K562 (cell line): Measurements from ENCODE around the gene CTPS1. TPM values are rescaled to one million over a fixed set of nuclear protein-coding genes. Genes with fewer than 3 reads are reported as not detected.

Source experiments
- CBFA2T3 ChIP-seq: fragments of 450-650 bp; IDR thresholded peaks from 2 replicates; pipeline ENCODE4 v1.6.1; 2017
- CREBBP ChIP-seq: IDR thresholded peaks from one replicate; pipeline ENCODE4 v1.6.1; 2012; ENCODE audit warnings: low read depth, mild to moderate bottlenecking, control low read depth, inconsistent platforms, low read length
- CSDE1 ChIP-seq, 2 experiments: fragments of 450-650 bp; IDR thresholded peaks; 2 replicates each; pipeline ENCODE4 v1.6.1; 2016; ENCODE audit warnings: mild to moderate bottlenecking in 1 of 2
- ELF2 ChIP-seq: fragments of 250-450 bp; sonication (Bioruptor Pico); IDR thresholded peaks from 2 replicates; pipeline ENCODE4 v1.5.0; 2021; ENCODE audit warnings: mild to moderate bottlenecking
- EP400 ChIP-seq: fragments of 450-650 bp; IDR thresholded peaks from 2 replicates; pipeline ENCODE4 v1.6.1; 2017; ENCODE audit warnings: antibody characterized with exemption, mild to moderate bottlenecking, moderate library complexity
- GABPA ChIP-seq: fragments of 200-800 bp; sonication (Bioruptor generic); conservative IDR thresholded peaks from 2 replicates; pipeline ENCODE4 v1.6.1; 2016; ENCODE audit warnings: low read depth, missing genetic modification characterization, missing compliant biosample characterization
- ILK ChIP-seq: fragments of 450-650 bp; IDR thresholded peaks from 2 replicates; pipeline ENCODE4 v1.6.1; 2016; ENCODE audit warnings: missing genetic modification characterization, low read depth, mild to moderate bottlenecking, missing compliant biosample characterization, moderate library complexity, borderline replicate concordance
- NR1H2 ChIP-seq: sonication (generic); formaldehyde crosslinking; IDR thresholded peaks from 2 replicates; pipeline ENCODE4 v1.4.0; 2020; ENCODE audit warnings: mild to moderate bottlenecking, missing genetic modification reagents
- POLR2AphosphoS2 ChIP-seq: IDR thresholded peaks from 2 replicates; pipeline ENCODE4 v1.6.1; 2012; ENCODE audit warnings: low read length, improper control_type of control experiment
- POLR2B ChIP-seq: fragments of 450-650 bp; IDR thresholded peaks from 2 replicates; pipeline ENCODE4 v1.6.1; 2018; ENCODE audit warnings: low read depth; ENCODE audit not compliant: partially characterized antibody
- RBBP5 ChIP-seq: fragments of 200-600 bp; sonication (generic); IDR thresholded peaks from 2 replicates; pipeline ENCODE4 v1.6.1; 2012; ENCODE audit warnings: borderline replicate concordance, mild to moderate bottlenecking, low read length, control low read depth, inconsistent platforms; ENCODE audit not compliant: insufficient read depth, poor library complexity, severe bottlenecking
- SAFB ChIP-seq: fragments of 200-400 bp; formaldehyde crosslinking; IDR thresholded peaks from 2 replicates; pipeline ENCODE4 v1.6.1; 2017; ENCODE audit warnings: low read depth, low read length, borderline replicate concordance
- TCF3 ChIP-seq: sonication (generic); formaldehyde crosslinking; IDR thresholded peaks from 2 replicates; pipeline ENCODE4 v1.4.0; 2020; ENCODE audit warnings: mild to moderate bottlenecking, missing genetic modification reagents
- YY1 ChIP-seq, 3 experiments: IDR thresholded peaks; 2 replicates each; pipeline ENCODE4 v1.6.1; 2011; ENCODE audit warnings: low read length in 2 of 3, mild to moderate bottlenecking in 2 of 3, moderate library complexity in 2 of 3, borderline replicate concordance in 1 of 3, control low read depth in 1 of 3, low read depth in 1 of 3; ENCODE audit not compliant: insufficient read depth in 3 of 3, insufficient replicate concordance in 2 of 3, control insufficient read depth in 1 of 3, insufficient read length in 1 of 3; ENCODE audit errors: extremely low read depth in 1 of 3
- ZFP91 ChIP-seq: sonication (generic); formaldehyde crosslinking; IDR thresholded peaks from 2 replicates; pipeline ENCODE4 v1.8.0; 2022; ENCODE audit warnings: mild to moderate bottlenecking, missing genetic modification reagents
- ZNF23 ChIP-seq: fragments of 250-450 bp; sonication (Bioruptor Pico); IDR thresholded peaks from 2 replicates; pipeline ENCODE4 v1.4.0; 2020; ENCODE audit warnings: mild to moderate bottlenecking
- ZNF511 ChIP-seq: sonication (generic); formaldehyde crosslinking; IDR thresholded peaks from 2 replicates; pipeline ENCODE4 v1.8.0; 2022; ENCODE audit warnings: mild to moderate bottlenecking, missing genetic modification reagents
- ZNF592 ChIP-seq: fragments of 450-650 bp; IDR thresholded peaks from 2 replicates; pipeline ENCODE4 v1.6.1; 2017; ENCODE audit warnings: antibody characterized with exemption, mild to moderate bottlenecking
- polyA plus RNA-seq, 8 experiments: library from polyadenylated mRNA; depleted of rRNA in 4 of 8; stranded (reverse) in 5 of 8; unstranded in 3 of 8; fragments of >200 nt; fragmentation: Nextera tagmentation in 2 of 8; fragmentation: Illumina TruSeq in 1 of 8; extraction: Ambion mirVana in 2 of 8; extraction: Trizol in 1 of 8; gene quantifications; 2 replicates each; pipeline versions ENCODE4 v1.2.1 to v1.2.3, GENCODE V29; 2011 to 2014; ENCODE audit warnings: inconsistent platforms in 1 of 8, missing spikeins in 1 of 8
- total RNA-seq, 7 experiments: library from RNA; depleted of rRNA in 6 of 7; stranded (reverse); fragments of >200 nt in 6 of 7; fragmentation: Illumina TruSeq in 2 of 7; extraction: Trizol in 2 of 7; gene quantifications; 2 replicates each; pipeline versions ENCODE4 v1.2.1 to v1.2.3, GENCODE V29; 2011 to 2021; ENCODE audit warnings: low replicate concordance in 1 of 7

CTPS1 gene
- total and polyA plus RNA-seq, 9 of the 15 experiments (the other 6 are each of a cell fraction or from before 2014, with no cell fraction given) = 44.4 to 164 (median 87.7) TPM

GRCh38 chr1:40980453-40981121 is 1.1 kb downstream of the CTPS1 start (continued):
- TF ChIP-seq ZFP91 (no peak), RBBP5 (peak; percentile 6), YY1 (IDR thresholded peaks at IDR 0.05; ENCODE audit: borderline replicate concordance in 1 of 3, control insufficient read depth in 1 of 3, extremely low read depth in 1 of 3, insufficient read depth in 3 of 3, insufficient read length in 1 of 3, insufficient replicate concordance in 2 of 3, low read depth in 1 of 3, low read length in 2 of 3) (peak in 1 of 3 experiments; percentile 28), POLR2AphosphoS2 (no peak), CREBBP (no peak), TCF3 (CRISPR knock-in tag) (0 out of 2 replicates have a peak, but pooled peaks have one; percentile 9), NR1H2 (CRISPR knock-in tag) (0 out of 2 replicates have a peak, but pooled peaks have one; percentile 70), ELF2 (CRISPR knock-in tag) (no peak), EP400 (no peak), SAFB (no peak), GABPA (tag) (0 out of 2 replicates have a peak, but pooled peaks have one; percentile 28), ZNF592 (no peak), POLR2B (peak; percentile 53), CSDE1 (IDR thresholded peaks at IDR 0.05) (no peak), CBFA2T3 (0 out of 2 replicates have a peak, but pooled peaks have one; percentile 2), ZNF23 (CRISPR knock-in tag) (no peak), ILK (no peak), ZNF511 (CRISPR knock-in tag) (0 out of 2 replicates have a peak, but pooled peaks have one; percentile 23)
